Mesothelial cell of epicardium (in vitro differentiated cells): ENCODE measurements around the gene LY6G6D. TPM values are rescaled to one million over a fixed set of nuclear protein-coding genes. Genes with fewer than 3 reads are reported as not detected.

Experiments
- DNase-seq, 2 experiments: peaks; one replicate each; pipeline ENCODE4 v3.0.0; 2021; ENCODE audit warnings: low spot score in 2 of 2; ENCODE audit not compliant: unreplicated experiment in 2 of 2
- H3K27ac Mint-ChIP-seq: 2 replicates; pipeline ENCODE4 v1.8.0; 2021; ENCODE audit warnings: mixed read lengths
- H3K27me3 Mint-ChIP-seq: 2 replicates; pipeline ENCODE4 v1.8.0; 2021; ENCODE audit warnings: low read depth, mixed read lengths
- H3K36me3 Mint-ChIP-seq: 2 replicates; pipeline ENCODE4 v1.8.0; 2021; ENCODE audit warnings: mixed read lengths
- H3K4me1 Mint-ChIP-seq: 2 replicates; pipeline ENCODE4 v1.8.0; 2021; ENCODE audit warnings: mixed read lengths
- H3K4me3 Mint-ChIP-seq: 2 replicates; pipeline ENCODE4 v1.8.0; 2021; ENCODE audit warnings: mild to moderate bottlenecking, moderate library complexity, mixed read lengths
- H3K9me3 Mint-ChIP-seq: 2 replicates; pipeline ENCODE4 v1.8.0; 2021; ENCODE audit warnings: mixed read lengths
- total RNA-seq: library from RNA; stranded (reverse); gene quantifications from 3 replicates; pipeline ENCODE4 v1.2.1, GENCODE V29; 2021
- TF ChIP-seq, protein P1 (sequence below): fragments of 200-600 bp; sonication (generic); IDR thresholded peaks from one replicate; pipeline ENCODE4 v1.5.0; 2021; ENCODE audit warnings: antibody characterized with exemption; ENCODE audit not compliant: unreplicated experiment

LY6G6D gene
- total RNA-seq, 1 donor from 2014 or later: 0.67 TPM

DNA sequence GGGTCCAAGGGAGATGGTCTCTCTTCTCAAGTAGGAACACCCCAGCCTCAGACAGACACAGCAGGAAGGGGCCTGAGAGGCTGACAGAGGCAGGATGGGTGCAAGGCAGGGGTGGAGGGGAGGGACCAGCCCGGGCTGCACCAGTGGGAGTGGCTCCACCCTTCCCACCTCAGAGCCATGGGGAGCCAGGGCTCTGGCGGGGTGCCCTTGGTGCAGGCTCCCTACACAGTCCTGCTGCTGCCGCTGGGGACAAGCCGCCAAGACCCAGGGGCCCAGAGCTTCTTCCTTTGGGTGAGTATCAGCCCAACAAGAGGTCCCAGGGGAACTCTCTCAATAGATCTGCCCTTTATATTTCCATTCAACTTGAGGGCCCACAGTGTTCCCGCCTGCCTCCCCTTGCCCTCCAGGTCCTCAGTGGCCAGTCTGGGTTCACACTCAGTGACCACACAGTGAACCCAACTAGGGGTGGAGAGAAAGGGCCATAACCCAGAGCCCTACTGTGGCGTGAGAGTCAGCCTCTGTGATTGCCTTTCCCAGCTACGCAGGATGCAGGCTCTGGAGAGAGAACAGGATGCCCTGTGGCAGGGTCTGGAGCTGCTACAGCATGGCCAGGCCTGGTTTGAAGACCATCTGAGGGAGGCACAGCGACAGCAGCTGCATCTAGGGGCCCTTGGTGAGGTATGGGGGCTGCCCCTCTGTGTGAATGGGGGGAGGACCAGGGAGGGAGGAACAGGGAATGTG lies 47.9 kb downstream of the LY6G6D start:
- H3K9me3 Mint-ChIP-seq: no peaks in the 10 kb centered on the region

DNA sequence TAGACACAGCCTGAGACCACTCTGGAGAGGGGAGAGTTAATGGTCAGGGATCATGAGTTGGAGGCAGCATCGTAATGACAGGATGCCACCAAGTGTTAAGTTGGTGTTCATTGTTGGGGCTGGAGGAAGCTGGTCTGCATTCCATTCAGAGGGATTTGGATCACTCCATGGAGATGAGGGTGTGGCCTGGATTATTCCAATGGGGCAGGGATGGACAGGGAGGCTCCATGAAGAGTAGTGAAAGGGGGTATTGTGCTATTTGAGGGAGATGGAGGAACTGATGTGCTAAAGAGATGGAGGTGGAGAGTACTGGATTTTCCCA lies 48.4 kb downstream of the LY6G6D start:
- Mint-ChIP-seq H3K4me3 (no peak overlapping the region), H3K27me3 (no peaks in the 10 kb centered on the region), H3K36me3 (peaks cover 7% of the 10 kb centered on the region), H3K4me1 (peaks cover 12% of the 10 kb centered on the region), H3K9me3 (no peaks in the 10 kb centered on the region), H3K27ac (no peak overlapping the region)
- TF ChIP-seq, protein P1, sequence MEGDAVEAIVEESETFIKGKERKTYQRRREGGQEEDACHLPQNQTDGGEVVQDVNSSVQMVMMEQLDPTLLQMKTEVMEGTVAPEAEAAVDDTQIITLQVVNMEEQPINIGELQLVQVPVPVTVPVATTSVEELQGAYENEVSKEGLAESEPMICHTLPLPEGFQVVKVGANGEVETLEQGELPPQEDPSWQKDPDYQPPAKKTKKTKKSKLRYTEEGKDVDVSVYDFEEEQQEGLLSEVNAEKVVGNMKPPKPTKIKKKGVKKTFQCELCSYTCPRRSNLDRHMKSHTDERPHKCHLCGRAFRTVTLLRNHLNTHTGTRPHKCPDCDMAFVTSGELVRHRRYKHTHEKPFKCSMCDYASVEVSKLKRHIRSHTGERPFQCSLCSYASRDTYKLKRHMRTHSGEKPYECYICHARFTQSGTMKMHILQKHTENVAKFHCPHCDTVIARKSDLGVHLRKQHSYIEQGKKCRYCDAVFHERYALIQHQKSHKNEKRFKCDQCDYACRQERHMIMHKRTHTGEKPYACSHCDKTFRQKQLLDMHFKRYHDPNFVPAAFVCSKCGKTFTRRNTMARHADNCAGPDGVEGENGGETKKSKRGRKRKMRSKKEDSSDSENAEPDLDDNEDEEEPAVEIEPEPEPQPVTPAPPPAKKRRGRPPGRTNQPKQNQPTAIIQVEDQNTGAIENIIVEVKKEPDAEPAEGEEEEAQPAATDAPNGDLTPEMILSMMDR: no peak
- DNase-seq: no peak

More for the DNA sequence above, 47.9 kb downstream of the LY6G6D start:
- Mint-ChIP-seq H3K27me3 (no peaks in the 10 kb centered on the region), H3K36me3 (peaks cover 7% of the 10 kb centered on the region), H3K4me3 (no peak overlapping the region), H3K27ac (no peak overlapping the region), H3K4me1 (peaks cover 12% of the 10 kb centered on the region)
- no peak for DNase-seq
- TF ChIP-seq, protein P1: no peak

DNA sequence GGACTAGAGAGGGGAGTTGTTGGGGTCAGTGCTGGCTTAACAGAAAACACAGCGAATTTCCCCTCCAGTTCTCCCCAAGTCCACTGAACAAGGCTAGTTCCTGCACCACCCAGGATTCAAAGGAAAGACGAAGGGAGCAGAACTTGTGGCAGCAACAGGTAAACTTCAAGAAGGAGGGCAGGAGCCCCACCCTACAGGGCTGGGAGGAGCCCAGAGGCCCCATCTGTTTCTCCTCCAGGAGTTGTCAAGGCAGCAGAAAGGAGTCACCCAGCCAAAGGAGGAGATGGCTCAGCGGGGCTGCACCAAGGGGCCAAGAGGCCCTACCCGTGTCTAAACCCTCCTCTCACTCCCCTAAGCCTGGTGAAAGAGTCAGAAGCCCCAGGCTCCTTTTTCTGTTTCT lies 49.0 kb downstream of the LY6G6D start:
- no peaks in the 10 kb centered on the region for H3K27me3 Mint-ChIP-seq
- H3K36me3 Mint-ChIP-seq: peaks cover 3% of the 10 kb centered on the region
- no peaks in the 10 kb centered on the region for H3K9me3 Mint-ChIP-seq
- TF ChIP-seq, protein P1: no peak
- DNase-seq: no peak
- peak overlapping the region; percentile 57 for H3K27ac Mint-ChIP-seq
- H3K4me1 Mint-ChIP-seq: peaks cover 12% of the 10 kb centered on the region
- H3K4me3 Mint-ChIP-seq: no peak overlapping the region

DNA sequence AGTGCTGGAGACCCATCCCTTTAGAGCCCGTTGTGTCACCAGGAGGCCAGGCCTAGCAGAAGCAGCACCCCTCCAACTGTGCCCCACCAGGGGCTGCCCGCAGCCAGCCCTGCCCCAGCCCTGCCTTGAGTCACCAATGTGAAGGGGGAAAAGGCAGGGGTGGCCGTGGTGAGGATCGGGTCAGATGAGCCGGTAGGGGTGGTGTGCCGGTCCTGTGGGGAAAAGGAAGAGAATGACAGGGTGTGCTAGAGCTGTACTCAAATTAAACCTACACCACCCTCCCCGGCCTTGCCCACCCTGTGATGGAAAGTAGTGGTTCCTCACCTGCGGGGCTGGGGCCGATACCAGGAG lies 50.4 kb downstream of the LY6G6D start:
- no peak for DNase-seq
- Mint-ChIP-seq H3K4me3 (no peak overlapping the region), H3K9me3 (no peaks in the 10 kb centered on the region), H3K27ac (no peak overlapping the region), H3K4me1 (peaks cover 12% of the 10 kb centered on the region), H3K36me3 (no peaks in the 10 kb centered on the region), H3K27me3 (no peaks in the 10 kb centered on the region)
- TF ChIP-seq, protein P1: no peak

DNA sequence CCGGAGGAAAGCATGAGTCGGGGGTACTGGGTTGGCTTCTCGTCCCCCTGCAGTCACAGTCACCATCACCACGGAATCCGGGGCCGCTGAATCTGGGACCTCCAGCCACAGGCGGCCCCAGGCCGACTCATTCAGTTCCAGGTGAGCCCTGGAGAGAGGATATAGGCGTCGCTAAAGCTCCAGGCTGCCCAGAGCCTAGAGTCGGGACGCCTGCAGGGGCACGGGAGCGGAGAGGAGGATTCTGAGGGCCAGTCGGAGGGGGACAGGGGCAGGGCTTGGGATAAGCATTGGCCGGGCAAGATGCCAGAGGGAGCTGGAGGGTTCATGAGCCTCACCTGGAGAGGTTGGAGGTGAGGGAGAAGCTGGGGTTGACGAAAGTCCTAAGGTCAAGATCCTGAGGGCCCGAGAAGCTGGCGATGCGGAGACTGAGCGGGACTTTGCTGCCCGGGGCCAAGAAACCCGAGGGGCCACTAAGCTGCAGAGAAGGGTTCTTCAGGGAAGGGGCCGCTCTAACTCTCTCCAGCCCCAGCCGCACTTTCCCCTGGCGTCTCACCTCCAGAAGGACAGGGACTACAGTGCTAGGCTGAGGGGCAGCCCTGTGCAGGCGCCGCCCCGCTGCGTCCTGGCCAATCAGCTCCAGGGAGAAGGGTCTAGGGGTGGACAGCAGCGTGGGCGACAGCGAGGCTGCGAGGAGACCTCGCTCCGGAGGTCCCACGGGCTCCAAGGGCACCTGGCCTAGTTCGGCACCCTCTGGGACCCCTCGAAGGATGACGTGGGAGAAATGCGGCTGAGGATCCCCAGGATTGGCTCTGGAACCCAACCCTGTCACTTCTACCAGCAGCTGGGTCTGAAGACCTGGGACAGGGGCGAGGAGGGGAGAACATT lies 51.0 kb downstream of the LY6G6D start:
- H3K36me3 Mint-ChIP-seq: no peaks in the 10 kb centered on the region
- no peak for DNase-seq
- H3K27me3 Mint-ChIP-seq: no peaks in the 10 kb centered on the region
- peaks cover 12% of the 10 kb centered on the region for H3K4me1 Mint-ChIP-seq
- H3K4me3 Mint-ChIP-seq: peak overlapping the region; percentile 25
- no peaks in the 10 kb centered on the region for H3K9me3 Mint-ChIP-seq
- H3K27ac Mint-ChIP-seq: no peak overlapping the region
- TF ChIP-seq, protein P1: no peak
